Mesenchymal stem cell (in vitro differentiated cells and primary cell): ENCODE data around the gene CLASRP.

Experiments
- DNase-seq: peaks from one replicate; pipeline ENCODE4 v3.0.0-alpha.2; 2013
- H2AFZ ChIP-seq: one replicate; pipeline ENCODE4 v1.6.1; 2013; ENCODE audit warnings: low read depth, mild to moderate bottlenecking, control low read depth, inconsistent platforms, low read length, moderate library complexity
- H2AK5ac ChIP-seq: 2 replicates; pipeline ENCODE4 v1.6.1; 2013; ENCODE audit warnings: low read length, moderate library complexity, mild to moderate bottlenecking, inconsistent platforms; ENCODE audit not compliant: severe bottlenecking
- H2BK120ac ChIP-seq: one replicate; pipeline ENCODE4 v1.6.1; 2013; ENCODE audit warnings: low read depth, mild to moderate bottlenecking, inconsistent platforms, low read length, moderate library complexity
- H2BK12ac ChIP-seq, 2 experiments: one replicate each; pipeline ENCODE4 v1.6.1; 2013; ENCODE audit warnings: inconsistent platforms in 2 of 2, low read length in 2 of 2, mild to moderate bottlenecking in 2 of 2, moderate library complexity in 2 of 2, control low read depth in 1 of 2
- H2BK15ac ChIP-seq: one replicate; pipeline ENCODE4 v1.6.1; 2013; ENCODE audit warnings: mild to moderate bottlenecking, low read depth, inconsistent platforms; ENCODE audit not compliant: poor library complexity, severe bottlenecking
- H2BK5ac ChIP-seq: 2 replicates; pipeline ENCODE4 v1.6.1; 2013; ENCODE audit warnings: low read depth, mild to moderate bottlenecking, low read length, control low read depth, inconsistent platforms; ENCODE audit not compliant: poor library complexity, severe bottlenecking
- H3K14ac ChIP-seq, 2 experiments: one replicate each; pipeline ENCODE4 v1.6.1; 2013; ENCODE audit warnings: inconsistent platforms in 2 of 2, low read length in 2 of 2, control low read depth in 1 of 2, mild to moderate bottlenecking in 1 of 2, moderate library complexity in 1 of 2
- H3K18ac ChIP-seq, 2 experiments: one replicate each; pipeline ENCODE4 v1.6.1; 2013; ENCODE audit warnings: inconsistent platforms in 2 of 2, low read length in 2 of 2, control low read depth in 1 of 2, low read depth in 1 of 2, mild to moderate bottlenecking in 1 of 2
- H3K23ac ChIP-seq, 2 experiments: one replicate each; pipeline ENCODE4 v1.6.1; 2013; ENCODE audit warnings: inconsistent platforms in 2 of 2, low read length in 2 of 2, mild to moderate bottlenecking in 2 of 2, moderate library complexity in 2 of 2, control low read depth in 1 of 2
- H3K27ac ChIP-seq: 2 replicates; pipeline ENCODE4 v1.5.1; 2013; ENCODE audit warnings: mild to moderate bottlenecking, moderate library complexity, low read length, control low read depth, inconsistent platforms; ENCODE audit not compliant: poor library complexity, severe bottlenecking
- H3K27me3 ChIP-seq, 2 experiments: 2 replicates each; pipeline versions ENCODE4 v1.6.1 to v1.7.0; 2013; ENCODE audit warnings: low read length in 2 of 2, mild to moderate bottlenecking in 2 of 2, moderate library complexity in 2 of 2, control low read depth in 1 of 2, inconsistent platforms in 1 of 2; ENCODE audit not compliant: control insufficient read depth in 1 of 2, insufficient read depth in 1 of 2
- H3K36me3 ChIP-seq, 2 experiments: 2 replicates each; pipeline versions ENCODE4 v1.6.1 to v1.7.0; 2013; ENCODE audit warnings: low read length in 2 of 2, control low read depth in 1 of 2, inconsistent platforms in 1 of 2, low read depth in 1 of 2, mild to moderate bottlenecking in 1 of 2; ENCODE audit not compliant: insufficient read depth in 2 of 2, control insufficient read depth in 1 of 2
- H3K4ac ChIP-seq, 2 experiments: one replicate each; pipeline ENCODE4 v1.6.1; 2013; ENCODE audit warnings: inconsistent platforms in 2 of 2, low read length in 2 of 2, mild to moderate bottlenecking in 2 of 2, moderate library complexity in 2 of 2, control low read depth in 1 of 2, low read depth in 1 of 2
- H3K4me1 ChIP-seq: 2 replicates; pipeline ENCODE4 v1.6.1; 2013; ENCODE audit warnings: low read depth, low read length, control low read depth; ENCODE audit not compliant: control insufficient read depth, insufficient read depth
- H3K4me2 ChIP-seq: 2 replicates; pipeline ENCODE4 v1.6.1; 2013; ENCODE audit warnings: low read length, mild to moderate bottlenecking, inconsistent platforms; ENCODE audit not compliant: poor library complexity, severe bottlenecking
- H3K4me3 ChIP-seq, 2 experiments: 2 replicates each; pipeline versions ENCODE4 v1.5.1 to v1.7.0; 2013; ENCODE audit warnings: low read length in 2 of 2, mild to moderate bottlenecking in 2 of 2, control low read depth in 1 of 2, low read depth in 1 of 2; ENCODE audit not compliant: insufficient read depth in 1 of 2
- H3K79me1 ChIP-seq: replicated peaks from 2 replicates; pipeline ENCODE4 v1.6.1; 2013; ENCODE audit warnings: mild to moderate bottlenecking, control low read depth, low read length, inconsistent platforms; ENCODE audit not compliant: poor library complexity, severe bottlenecking
- H3K9ac ChIP-seq: 2 replicates; pipeline ENCODE4 v1.7.0; 2013; ENCODE audit warnings: mild to moderate bottlenecking, low read length, moderate library complexity
- H3K9me3 ChIP-seq: 2 replicates; pipeline ENCODE4 v1.7.0; 2013; ENCODE audit warnings: mild to moderate bottlenecking, low read length; ENCODE audit not compliant: control insufficient read depth
- H4K8ac ChIP-seq: one replicate; pipeline ENCODE4 v1.6.1; 2013; ENCODE audit warnings: inconsistent platforms, mild to moderate bottlenecking, low read length, moderate library complexity
- H4K91ac ChIP-seq: one replicate; pipeline ENCODE4 v1.6.1; 2013; ENCODE audit warnings: mild to moderate bottlenecking, low read length, inconsistent platforms
- WGBS: methylation state at CpG from one replicate; pipeline ENCODE4 v1.1.7; 2013; ENCODE audit warnings: mixed read lengths; 5-methylcytosine and 5-hydroxymethylcytosine counted together

Gene CLASRP

GRCh38 chr19:45097776-45098520, 59.1 kb downstream of the CLASRP start:
- peak overlapping the region; percentile 99 for H4K91ac ChIP-seq
- peak overlapping the region; percentile 18 for H3K4me2 ChIP-seq
- peak overlapping the region in 1 of 2 experiments; percentile 74 for H3K4me3 ChIP-seq
- H3K27ac ChIP-seq: peak overlapping the region; percentile 77
- H3K18ac ChIP-seq: peak overlapping the region; percentile 90 to 99
- H2AFZ ChIP-seq: no peak overlapping the region
- DNase-seq: peak; percentile 97
- peak overlapping the region in 1 of 2 experiments; percentile 89 for H3K23ac ChIP-seq
- H3K4me1 ChIP-seq: peaks cover 67% of the 10 kb centered on the region
- H4K8ac ChIP-seq: peak overlapping the region; percentile 94
- peak overlapping the region; percentile 99 for H2BK12ac ChIP-seq
- H3K27me3 ChIP-seq: no peaks in the 10 kb centered on the region
- H3K9ac ChIP-seq: peak overlapping the region; percentile 80
- no peaks in the 10 kb centered on the region for H3K9me3 ChIP-seq
- H3K36me3 ChIP-seq: peaks cover 0 to 2% of the 10 kb centered on the region in 2 experiments
- peak overlapping the region; percentile 58 for H2BK15ac ChIP-seq
- 71% methylated on average over 14 of the region's 16 CpGs for WGBS
- peak overlapping the region; percentile 73 for H2AK5ac ChIP-seq
- H3K14ac ChIP-seq: peak overlapping the region in 1 of 2 experiments; percentile 97
- peak overlapping the region; percentile 85 to 98 for H3K4ac ChIP-seq
- H3K79me1 ChIP-seq: peaks cover 13% of the 10 kb centered on the region
- peak overlapping the region; percentile 90 for H2BK120ac ChIP-seq
- no peak overlapping the region for H2BK5ac ChIP-seq

DNA sequence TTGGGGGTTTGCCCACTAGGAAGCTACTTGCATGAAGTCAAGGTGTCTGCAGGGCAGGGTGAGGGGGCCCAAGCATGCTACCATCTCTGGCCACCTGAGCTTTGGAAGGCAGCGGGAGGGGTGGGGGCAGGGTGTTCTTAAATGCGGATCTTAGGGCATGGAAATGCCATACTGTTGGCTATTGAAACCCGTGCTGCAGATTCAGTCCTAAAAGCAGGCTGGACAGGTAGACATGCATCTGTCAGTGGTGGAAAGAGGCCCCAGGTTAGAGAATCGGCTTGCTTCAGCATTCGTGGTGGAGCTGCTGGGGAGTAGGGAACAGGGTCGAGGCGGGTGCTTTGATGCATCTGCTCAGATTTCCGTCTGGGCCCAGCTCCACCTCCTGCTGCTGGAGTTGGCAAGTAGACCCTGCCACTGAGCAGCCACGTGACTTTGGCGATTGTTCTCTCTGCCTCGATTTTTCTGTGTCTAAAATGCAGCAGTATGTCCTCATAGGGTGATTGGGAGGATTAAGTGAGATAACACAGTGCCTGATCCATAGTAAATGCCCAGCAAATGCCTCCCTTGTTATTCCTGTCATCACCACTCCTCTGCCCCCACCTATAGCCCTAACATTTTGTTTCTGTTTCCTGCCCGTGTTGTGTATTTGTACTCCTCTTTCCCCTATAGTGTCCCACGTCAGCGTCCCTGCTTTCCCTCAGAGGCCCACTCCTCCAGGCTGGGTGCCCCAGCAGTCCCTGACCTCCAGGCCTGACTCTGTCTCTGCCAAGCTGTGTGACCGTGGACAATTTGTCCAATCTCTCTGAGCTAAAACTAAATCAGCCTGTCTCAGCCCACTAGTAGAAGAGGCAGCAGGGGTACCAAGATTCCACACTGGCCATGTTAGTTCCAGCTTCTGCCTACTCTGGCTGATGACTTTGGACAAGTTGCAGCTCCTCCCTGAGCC, 59.9 kb downstream of the CLASRP start:
- no peaks in the 10 kb centered on the region for H3K9me3 ChIP-seq
- H2BK12ac ChIP-seq: peak overlapping the region; percentile 73 to 85
- peak overlapping the region; percentile 91 for H4K91ac ChIP-seq
- H3K4ac ChIP-seq: peak overlapping the region; percentile 3 to 83
- H2BK120ac ChIP-seq: peak overlapping the region; percentile 49
- H2AK5ac ChIP-seq: peak overlapping the region; percentile 10
- no peak overlapping the region for H2AFZ ChIP-seq
- peak overlapping the region; percentile 18 for H3K4me2 ChIP-seq
- H3K27ac ChIP-seq: peak overlapping the region; percentile 53
- peak overlapping the region in 1 of 2 experiments; percentile 62 for H3K14ac ChIP-seq
- peak overlapping the region; percentile 86 for H4K8ac ChIP-seq
- no peaks in the 10 kb centered on the region for H3K27me3 ChIP-seq
- H3K79me1 ChIP-seq: peaks cover 13% of the 10 kb centered on the region
- peak overlapping the region in 1 of 2 experiments; percentile 28 for H3K23ac ChIP-seq
- H2BK5ac ChIP-seq: no peak overlapping the region
- H3K4me3 ChIP-seq: peak overlapping the region in 1 of 2 experiments; percentile 74
- DNase-seq: no peak
- peak overlapping the region; percentile 80 for H3K9ac ChIP-seq
- H3K4me1 ChIP-seq: peaks cover 75% of the 10 kb centered on the region
- 69% methylated on average over 15 of the region's 15 CpGs for WGBS
- H3K18ac ChIP-seq: peak overlapping the region; percentile 60 to 87
- peaks cover 0 to 2% of the 10 kb centered on the region in 2 experiments for H3K36me3 ChIP-seq
- H2BK15ac ChIP-seq: no peak overlapping the region

DNA sequence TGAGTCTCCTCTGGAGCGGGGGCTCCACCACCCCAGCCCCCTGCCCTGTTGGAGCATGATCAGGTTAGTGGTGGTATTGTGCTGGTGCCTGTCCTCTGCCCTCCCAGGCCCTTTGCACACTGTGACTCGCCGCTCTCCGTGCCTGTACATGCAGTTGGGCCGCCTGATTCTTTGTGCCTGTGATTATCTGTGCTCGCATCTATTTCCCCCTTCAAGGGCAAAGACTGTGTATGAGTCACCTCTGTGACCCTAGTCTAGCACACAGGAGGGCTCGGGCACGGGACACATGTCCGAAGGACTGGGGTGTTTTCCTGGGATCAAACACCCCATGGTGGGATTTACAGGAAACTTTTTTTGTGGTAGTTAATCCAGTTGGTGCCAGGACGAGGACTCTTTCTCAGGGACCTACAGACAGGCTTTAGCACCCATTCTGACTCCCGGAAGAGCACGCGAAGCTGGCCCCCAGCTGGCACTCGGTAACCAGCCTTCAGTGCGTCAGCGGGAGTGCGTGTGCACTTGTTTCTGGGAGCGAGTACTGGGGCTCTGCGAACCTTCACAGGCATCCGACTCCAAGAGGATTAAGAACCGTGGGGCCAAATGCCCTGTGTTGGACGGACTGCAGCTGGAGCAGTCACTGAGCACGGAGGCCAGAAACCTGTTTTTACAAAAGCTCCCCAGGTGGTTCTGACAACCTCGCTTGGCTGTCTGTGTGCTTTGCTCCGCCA, 60.8 kb downstream of the CLASRP start:
- Histone ChIP-seq H3K9ac (peak overlapping the region; percentile 80), H2BK120ac (peak overlapping the region; percentile 49), H3K18ac (peak overlapping the region; percentile 60 to 87), H3K14ac (no peak overlapping the region), H3K4ac (peak overlapping the region; percentile 3 to 83), H3K23ac (no peak overlapping the region), H3K79me1 (peaks cover 17% of the 10 kb centered on the region), H3K9me3 (no peaks in the 10 kb centered on the region), H3K4me3 (peak overlapping the region in 1 of 2 experiments; percentile 74), H3K27ac (peak overlapping the region; percentile 11), H2BK5ac (no peak overlapping the region), H2AK5ac (peak overlapping the region; percentile 10), H2BK12ac (peak overlapping the region; percentile 73 to 85), H2BK15ac (no peak overlapping the region), H4K8ac (peak overlapping the region; percentile 86), H3K27me3 (no peaks in the 10 kb centered on the region), H3K4me2 (no peak overlapping the region), H4K91ac (peak overlapping the region; percentile 91), H3K4me1 (peaks cover 74% of the 10 kb centered on the region), H3K36me3 (peaks cover 0 to 4% of the 10 kb centered on the region in 2 experiments), H2AFZ (no peak overlapping the region)
- DNase-seq: no peak
- 79% methylated on average over 25 of the region's 25 CpGs for WGBS
